HG03108 (cell line): ENCODE measurements around the gene C19orf53.
"Not testable (repeated sequence)": the region's sequence is repeated elsewhere in the genome, so short reads cannot be mapped to it uniquely, and the experiment has no call there.

Source experiments
- ATAC-seq: cut with Tn5 transposase; IDR thresholded peaks from one replicate; pipeline ENCODE4 v1.9.1; 2021; ENCODE audit warnings: moderate library complexity; ENCODE audit not compliant: unreplicated experiment

The C19orf53 gene

GRCh38 chr19:13763265-13763664 is 11.0 kb upstream of the C19orf53 start:
- no peak for ATAC-seq

GRCh38 chr19:13764101-13764807 is 10.0 kb upstream of the C19orf53 start, which contains the start of gene MRI1:
Gene MRI1 (plus strand): TSS chr19:13764522. CDS start chr19:13764589, 67 bp downstream.
- no peak for ATAC-seq

GRCh38 chr19:13764821-13765394 is 9.3 kb upstream of the C19orf53 start:
- no peak for ATAC-seq

GRCh38 chr19:13765395-13766094 is 8.7 kb upstream of the C19orf53 start:
- no peak for ATAC-seq

- ATAC-seq, result no peak
These were observed 8.2 kb upstream of the C19orf53 start for GRCh38 chr19:13766095-13766481.

GRCh38 chr19:13768510-13768909 is 5.7 kb upstream of the C19orf53 start:
- ATAC-seq, result no peak

GRCh38 chr19:13770013-13770635 is 4.1 kb upstream of the C19orf53 start:
- ATAC-seq, result no peak

- ATAC-seq, result no peak
These were observed 4.1 kb downstream of the C19orf53 start for GRCh38 chr19:13778398-13778797.

- ATAC-seq, result no peak
These were observed 4.6 kb downstream of the C19orf53 start for GRCh38 chr19:13778847-13779246.

GRCh38 chr19:13779794-13780193 is 5.5 kb downstream of the C19orf53 start:
- not testable (repeated sequence) for ATAC-seq

- no peak for ATAC-seq
These were observed 7.3 kb downstream of the C19orf53 start for GRCh38 chr19:13781547-13781946.

- ATAC-seq, result no peak
These were observed 8.3 kb downstream of the C19orf53 start for GRCh38 chr19:13782537-13782936.

GRCh38 chr19:13783565-13784500 is 9.6 kb downstream of the C19orf53 start:
- ATAC-seq, result no peak

- no peak for ATAC-seq
These were observed 10.6 kb downstream of the C19orf53 start for GRCh38 chr19:13784731-13785452.

GRCh38 chr19:13788991-13789390 is 14.7 kb downstream of the C19orf53 start:
- no peak for ATAC-seq

- ATAC-seq, result no peak
These were observed 16.1 kb downstream of the C19orf53 start for GRCh38 chr19:13790354-13790753.

GRCh38 chr19:13793317-13793716 is 19.1 kb downstream of the C19orf53 start:
- not testable (repeated sequence) for ATAC-seq

GRCh38 chr19:13794398-13794756 is 20.1 kb downstream of the C19orf53 start:
- no peak for ATAC-seq

- ATAC-seq, result peak; percentile 96
These were observed 20.7 kb downstream of the C19orf53 start, which contains the start of gene ZSWIM4 for GRCh38 chr19:13794757-13795589. Gene ZSWIM4 (plus strand): TSS chr19:13795443. CDS start chr19:13795649, 206 bp downstream.
